GM20000 (cell line): Measurements from ENCODE around the gene IFI6.
"Not testable (repeated sequence)": the region's sequence is repeated elsewhere in the genome, so short reads cannot be mapped to it uniquely, and the experiment has no call there.

Experiments
- DNase-seq: peaks from one replicate; pipeline ENCODE4 v3.0.0; 2012; ENCODE audit warnings: low spot score
- TF ChIP-seq, protein P1 (sequence below): IDR thresholded peaks from 2 replicates; pipeline ENCODE4 v1.5.1; 2012; ENCODE audit warnings: mild to moderate bottlenecking, control low read depth; ENCODE audit errors: extremely low read depth, missing control alignments

Gene IFI6

DNA sequence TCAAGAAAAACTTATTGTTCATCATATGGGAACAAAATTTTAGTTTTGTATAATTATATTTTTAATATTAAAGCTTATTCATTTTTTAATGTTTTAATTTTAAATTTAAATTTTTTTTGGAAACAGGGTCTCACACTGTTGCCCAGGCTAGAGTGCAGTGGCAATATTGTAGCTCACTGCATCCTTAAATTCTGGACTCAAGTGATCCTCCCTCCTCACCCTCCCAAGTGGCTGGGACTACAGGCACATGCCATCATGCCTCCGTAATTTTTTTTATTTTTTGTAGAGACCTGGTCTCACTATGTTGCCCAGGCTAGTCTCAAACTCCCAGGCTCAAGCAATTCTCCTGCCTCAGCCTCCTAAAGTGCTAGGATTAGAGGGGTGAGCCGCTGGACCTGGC is 33.6 kb upstream of the IFI6 start:
- TF ChIP-seq, protein P1, sequence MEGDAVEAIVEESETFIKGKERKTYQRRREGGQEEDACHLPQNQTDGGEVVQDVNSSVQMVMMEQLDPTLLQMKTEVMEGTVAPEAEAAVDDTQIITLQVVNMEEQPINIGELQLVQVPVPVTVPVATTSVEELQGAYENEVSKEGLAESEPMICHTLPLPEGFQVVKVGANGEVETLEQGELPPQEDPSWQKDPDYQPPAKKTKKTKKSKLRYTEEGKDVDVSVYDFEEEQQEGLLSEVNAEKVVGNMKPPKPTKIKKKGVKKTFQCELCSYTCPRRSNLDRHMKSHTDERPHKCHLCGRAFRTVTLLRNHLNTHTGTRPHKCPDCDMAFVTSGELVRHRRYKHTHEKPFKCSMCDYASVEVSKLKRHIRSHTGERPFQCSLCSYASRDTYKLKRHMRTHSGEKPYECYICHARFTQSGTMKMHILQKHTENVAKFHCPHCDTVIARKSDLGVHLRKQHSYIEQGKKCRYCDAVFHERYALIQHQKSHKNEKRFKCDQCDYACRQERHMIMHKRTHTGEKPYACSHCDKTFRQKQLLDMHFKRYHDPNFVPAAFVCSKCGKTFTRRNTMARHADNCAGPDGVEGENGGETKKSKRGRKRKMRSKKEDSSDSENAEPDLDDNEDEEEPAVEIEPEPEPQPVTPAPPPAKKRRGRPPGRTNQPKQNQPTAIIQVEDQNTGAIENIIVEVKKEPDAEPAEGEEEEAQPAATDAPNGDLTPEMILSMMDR = no peak
- no peak for DNase-seq

DNA sequence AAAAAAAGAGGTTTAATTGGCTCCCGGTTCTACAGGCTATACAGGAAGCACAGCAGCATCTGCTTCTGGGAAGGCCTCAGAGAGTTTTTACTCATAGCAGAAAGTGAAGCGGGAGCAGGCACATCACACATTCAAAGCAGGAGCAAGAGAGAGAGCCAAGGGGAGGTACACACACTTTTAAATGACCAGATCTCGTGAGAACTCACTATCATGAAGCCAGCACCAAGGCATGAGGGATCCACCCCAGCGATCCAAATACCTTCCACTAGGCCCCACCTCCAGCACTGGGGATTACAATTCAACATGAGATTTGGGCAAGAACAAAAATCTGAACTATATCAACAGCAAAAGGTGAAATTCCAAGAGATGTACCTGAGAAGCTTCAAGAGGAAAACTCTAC is 33.0 kb upstream of the IFI6 start:
- TF ChIP-seq, protein P1 = no peak

DNA sequence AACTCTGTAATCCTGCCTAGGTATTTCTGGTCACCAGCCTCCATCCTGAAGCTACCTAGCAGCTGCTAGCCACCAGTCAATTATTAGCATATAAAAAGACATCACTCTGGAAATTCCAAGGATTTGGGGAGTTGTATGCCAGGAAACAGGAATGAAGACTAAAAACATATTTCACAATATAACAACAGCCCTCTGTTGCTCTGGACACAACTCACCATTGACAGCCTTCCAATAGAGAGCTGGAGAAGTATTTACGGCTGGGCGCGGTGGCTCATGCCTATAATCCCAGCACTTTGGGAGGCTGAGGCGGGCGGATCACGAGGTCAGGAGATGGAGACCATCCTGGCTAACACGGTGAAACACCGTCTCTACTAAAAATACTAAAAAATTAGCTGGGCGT is 24.8 kb upstream of the IFI6 start:
- DNase-seq = not testable (repeated sequence)

More for the DNA sequence above, 33.0 kb upstream of the IFI6 start:
- DNase-seq = no peak

DNA sequence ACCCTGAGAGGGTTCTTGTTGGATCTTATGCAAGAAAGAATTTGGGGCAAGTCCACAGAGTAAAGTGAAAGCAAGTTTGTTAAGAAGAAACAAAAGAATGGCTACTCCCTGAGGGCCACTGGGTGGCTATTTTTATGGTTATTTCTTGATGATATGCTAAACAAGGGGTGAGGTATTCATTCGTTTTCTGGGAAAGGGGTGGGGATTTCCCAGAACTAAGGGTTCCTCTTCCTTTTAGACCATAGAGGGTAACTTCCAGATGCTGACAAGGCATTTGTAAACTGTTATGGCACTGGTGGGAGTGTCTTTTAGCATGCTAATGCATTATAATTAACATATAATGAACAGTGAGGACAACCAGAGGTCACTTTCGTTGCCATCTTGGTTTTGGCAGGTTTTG is 18.2 kb upstream of the IFI6 start:
- TF ChIP-seq, protein P1 = no peak

DNA sequence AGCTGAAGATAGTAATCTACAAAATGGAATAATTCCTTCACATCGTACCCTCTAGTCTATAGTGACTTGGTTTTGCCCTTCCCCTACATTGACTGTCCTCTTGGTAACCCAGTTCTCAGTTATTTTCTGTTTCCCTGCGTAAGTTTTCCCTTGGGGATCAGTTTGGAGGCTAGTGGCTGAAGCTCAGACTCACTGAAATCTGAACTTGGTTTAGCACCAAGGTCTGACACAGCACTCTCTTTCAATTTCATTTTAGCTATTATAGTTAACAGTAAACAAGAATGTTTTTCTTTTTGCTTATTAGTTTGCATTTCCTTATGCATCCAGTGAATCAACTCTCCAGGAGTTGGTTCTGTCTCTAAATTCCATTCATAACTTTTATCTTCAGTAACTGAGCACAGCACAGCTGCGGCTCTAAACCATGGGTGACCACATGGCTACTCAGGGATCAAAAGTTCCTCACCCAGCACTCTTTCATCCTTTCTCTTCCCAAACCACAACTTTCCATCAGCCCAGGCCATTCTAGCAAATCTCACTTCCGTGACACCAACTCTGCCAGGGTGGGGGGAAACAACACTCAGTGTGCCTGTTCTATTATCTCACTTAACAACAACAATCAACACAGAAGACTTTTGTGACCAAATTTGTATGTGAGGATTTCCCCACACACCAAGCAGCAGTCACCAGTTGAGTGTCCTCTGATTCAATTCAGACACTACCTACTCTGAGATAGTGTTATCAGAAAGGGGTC is 17.6 kb upstream of the IFI6 start:
- no peak for DNase-seq
- TF ChIP-seq, protein P1 = no peak

More for the DNA sequence above, 18.2 kb upstream of the IFI6 start:
- DNase-seq = no peak

DNA sequence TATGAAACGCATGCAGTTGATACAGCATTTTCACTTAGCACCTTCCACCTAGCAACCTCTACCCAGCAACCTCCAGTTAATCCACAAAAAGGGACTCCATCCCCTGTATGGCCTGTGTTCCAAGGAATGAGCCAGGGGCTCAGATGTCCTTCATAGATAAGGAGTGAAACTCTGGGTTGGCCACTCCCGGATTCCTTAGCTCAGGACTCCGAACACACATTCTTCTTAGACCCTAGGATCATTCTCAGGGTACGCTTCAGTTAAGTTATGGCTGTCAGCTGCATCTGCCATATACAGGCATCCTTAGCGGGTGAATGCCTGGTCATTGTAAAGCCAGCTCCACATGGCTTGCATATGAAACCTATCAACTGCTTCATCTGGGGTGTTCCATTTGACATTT is 15.9 kb upstream of the IFI6 start:
- DNase-seq = no peak
- TF ChIP-seq, protein P1 = no peak

DNA sequence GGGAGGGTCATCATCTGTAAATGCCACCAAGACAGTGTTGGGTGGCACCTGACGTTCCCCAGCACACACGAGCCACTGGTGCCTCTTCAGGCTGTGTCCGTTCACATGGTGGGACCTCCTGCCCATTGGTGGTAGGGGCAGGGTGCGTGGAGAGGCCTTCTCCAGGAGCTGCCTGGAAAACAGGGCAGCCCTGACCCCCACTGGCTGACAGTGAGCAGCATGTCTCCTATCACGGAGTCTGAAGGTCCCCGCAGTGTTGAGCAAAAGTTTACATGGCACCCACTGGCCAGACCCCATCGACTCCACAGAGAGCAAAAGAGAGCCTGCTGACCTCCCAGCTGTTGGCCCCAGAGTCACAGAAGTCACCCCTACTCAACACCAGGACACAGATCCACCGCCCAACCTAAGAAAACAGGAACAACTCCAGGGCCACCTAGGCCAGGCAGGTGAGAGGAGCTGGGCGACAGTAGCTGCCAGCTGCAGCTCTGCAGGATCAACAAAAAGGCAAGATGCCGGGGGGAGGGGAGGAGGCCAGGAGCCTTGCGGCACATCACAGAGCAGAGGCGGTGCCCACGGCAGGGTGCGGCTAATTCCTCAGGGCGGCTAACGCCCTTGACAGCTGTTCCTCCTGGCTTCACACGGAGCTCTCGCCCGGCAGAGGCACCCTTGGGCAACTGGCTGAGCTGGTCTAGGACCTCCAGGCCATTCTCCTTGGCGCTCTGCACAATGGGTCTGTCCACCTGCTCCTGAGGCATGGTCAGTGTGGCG is 14.4 kb upstream of the IFI6 start:
- no peak for DNase-seq
- TF ChIP-seq, protein P1 = no peak
